ENCODE measurements around the gene DNAJB1.
"Not testable (repeated sequence)": the region's sequence is repeated elsewhere in the genome, so short reads cannot be mapped to it uniquely, and the experiment has no call there.

The DNAJB1 gene

DNA sequence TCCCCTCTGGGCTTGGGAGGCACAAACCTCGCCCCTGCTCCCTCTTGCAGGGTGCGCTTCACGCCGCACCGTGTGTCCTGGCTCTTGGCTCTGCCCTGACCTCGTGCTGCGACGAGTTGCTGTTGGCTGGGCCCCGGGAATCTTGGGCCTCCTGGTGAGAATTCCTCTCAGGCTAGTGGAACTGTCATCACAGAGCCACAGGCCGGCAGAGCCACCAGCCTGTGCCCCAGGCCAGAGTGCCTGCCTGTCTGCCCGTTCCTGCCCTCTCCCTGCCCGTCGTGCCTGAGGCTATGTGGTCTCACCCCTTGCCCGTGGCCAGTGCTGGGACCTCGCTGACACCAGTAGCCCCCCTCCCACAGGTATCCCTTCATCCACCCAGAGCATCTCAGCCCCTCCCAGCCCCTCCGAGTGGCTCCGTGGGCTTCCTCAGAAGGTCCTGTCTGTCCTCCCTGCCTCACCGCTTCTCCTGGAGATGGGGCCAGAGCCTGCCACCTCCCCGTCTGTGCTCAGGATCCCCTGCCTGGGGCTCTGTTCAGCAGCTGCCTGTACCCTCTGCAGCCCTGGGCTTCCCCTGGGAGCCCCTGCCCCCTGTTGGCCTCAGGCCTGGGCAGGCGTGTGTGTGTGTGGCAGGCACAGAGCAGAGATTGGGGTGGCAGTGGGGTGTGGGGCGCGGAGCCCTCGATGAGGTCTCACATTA lies 40.3 kb upstream of the DNAJB1 start:
- Mint-ChIP-seq H3K27ac (no peak overlapping the region), H3K4me3 (no peak overlapping the region), H3K4me1 (ENCODE audit: low read depth) (peaks cover 31% of the 10 kb centered on the region), H3K9me3 (ENCODE audit: low read depth) (no peaks in the 10 kb centered on the region), H3K27me3 (no peaks in the 10 kb centered on the region), H3K36me3 (no peaks in the 10 kb centered on the region)

DNA sequence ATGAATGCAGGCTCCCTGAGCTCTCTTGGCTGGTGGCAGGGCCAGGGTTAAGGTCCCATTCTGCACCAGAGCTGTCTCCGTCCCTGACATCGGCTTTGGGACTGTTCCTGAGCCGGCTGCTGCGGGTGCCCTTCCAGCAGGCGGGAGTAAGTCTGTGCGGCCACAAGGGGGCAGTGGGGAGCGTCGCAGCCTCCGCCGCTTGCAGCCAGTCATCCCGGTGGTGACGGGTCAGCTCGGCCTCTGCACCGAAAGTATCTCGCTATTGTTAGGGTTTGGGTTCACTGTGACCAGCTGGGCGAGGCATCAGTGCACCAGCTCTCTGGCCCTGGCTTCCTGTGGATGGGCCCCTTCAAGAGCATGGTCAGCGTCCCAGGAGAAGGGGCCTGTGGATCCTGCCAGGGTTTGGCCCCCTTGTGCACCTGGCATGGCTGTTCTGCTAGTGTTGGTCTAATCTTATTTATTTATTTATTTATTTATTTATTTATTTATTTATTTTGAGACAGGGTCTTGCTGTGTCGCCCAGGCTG lies 38.5 kb upstream of the DNAJB1 start:
- no peaks in the 10 kb centered on the region for H3K27me3 Mint-ChIP-seq
- H3K36me3 Mint-ChIP-seq = no peaks in the 10 kb centered on the region
- H3K4me1 Mint-ChIP-seq (ENCODE audit: low read depth) = peaks cover 47% of the 10 kb centered on the region
- H3K27ac Mint-ChIP-seq = peak overlapping the region; percentile 79
- H3K9me3 Mint-ChIP-seq (ENCODE audit: low read depth) = no peaks in the 10 kb centered on the region
- H3K4me3 Mint-ChIP-seq = peak overlapping the region; percentile 47

DNA sequence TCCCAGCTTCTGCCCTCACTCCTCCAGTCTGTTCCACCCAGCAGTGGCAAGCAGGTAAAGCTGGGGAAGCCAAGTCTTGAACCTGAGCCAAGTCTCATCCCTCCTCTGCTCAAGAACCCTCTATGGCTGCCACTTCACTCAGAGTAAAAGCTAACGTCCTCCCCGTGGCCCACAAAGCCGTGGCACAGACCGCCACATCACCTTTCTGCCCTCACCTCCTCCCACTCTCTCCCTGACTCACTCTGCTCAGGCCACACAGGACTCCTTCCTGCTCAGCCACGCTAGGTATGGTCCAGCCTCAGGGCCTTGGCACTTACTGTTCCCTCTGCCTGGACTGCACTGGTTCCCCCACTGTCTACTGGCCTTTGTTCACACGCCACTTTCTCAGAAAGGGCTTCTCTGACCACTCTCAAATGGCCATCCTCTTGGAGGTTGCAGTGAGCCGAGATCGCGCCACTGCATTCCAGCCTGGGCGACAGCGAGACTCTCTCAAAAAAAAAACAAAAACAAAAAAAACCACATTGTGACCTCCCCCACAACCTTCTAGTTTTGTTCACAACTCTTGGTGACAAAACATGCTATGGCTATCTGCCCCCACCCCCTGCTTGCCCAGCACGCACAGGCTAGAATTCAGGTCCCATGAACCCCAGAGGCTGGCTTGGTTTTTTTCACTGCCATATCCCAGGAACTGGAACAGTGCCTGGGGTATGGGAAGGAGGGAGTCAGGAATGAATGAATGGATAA lies 37.9 kb upstream of the DNAJB1 start:
- no peaks in the 10 kb centered on the region for H3K27me3 Mint-ChIP-seq
- H3K36me3 Mint-ChIP-seq = no peaks in the 10 kb centered on the region
- H3K4me1 Mint-ChIP-seq (ENCODE audit: low read depth) = peaks cover 50% of the 10 kb centered on the region
- no peaks in the 10 kb centered on the region for H3K9me3 Mint-ChIP-seq (ENCODE audit: low read depth)
- peak overlapping the region; percentile 47 for H3K4me3 Mint-ChIP-seq
- H3K27ac Mint-ChIP-seq = peak overlapping the region; percentile 79

DNA sequence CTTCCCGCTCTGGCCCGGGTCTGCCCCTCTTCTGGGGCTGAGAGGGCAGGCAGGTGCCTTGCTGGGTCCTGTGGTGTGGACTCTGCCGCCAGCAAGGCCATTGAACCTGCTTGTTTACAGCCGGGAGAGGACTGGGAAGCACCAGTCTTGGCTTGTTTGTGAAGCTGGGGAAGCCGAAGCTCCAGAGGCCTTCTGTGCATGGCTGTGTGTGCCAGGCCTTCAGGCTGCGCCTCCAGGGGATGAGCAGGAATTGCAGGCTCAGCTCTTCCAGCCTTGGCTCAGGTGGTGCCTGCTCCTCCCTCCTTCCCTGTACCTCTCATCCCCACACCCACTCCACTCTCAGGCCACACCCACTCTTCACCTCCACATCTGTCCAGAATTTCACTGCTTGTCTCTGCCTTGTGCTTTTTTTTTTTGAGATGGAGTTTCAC lies 36.2 kb upstream of the DNAJB1 start:
- no peak overlapping the region for H3K4me3 Mint-ChIP-seq
- peaks cover 2% of the 10 kb centered on the region for H3K36me3 Mint-ChIP-seq
- H3K27me3 Mint-ChIP-seq = no peaks in the 10 kb centered on the region
- peaks cover 58% of the 10 kb centered on the region for H3K4me1 Mint-ChIP-seq (ENCODE audit: low read depth)
- H3K27ac Mint-ChIP-seq = no peak overlapping the region
- no peaks in the 10 kb centered on the region for H3K9me3 Mint-ChIP-seq (ENCODE audit: low read depth)

DNA sequence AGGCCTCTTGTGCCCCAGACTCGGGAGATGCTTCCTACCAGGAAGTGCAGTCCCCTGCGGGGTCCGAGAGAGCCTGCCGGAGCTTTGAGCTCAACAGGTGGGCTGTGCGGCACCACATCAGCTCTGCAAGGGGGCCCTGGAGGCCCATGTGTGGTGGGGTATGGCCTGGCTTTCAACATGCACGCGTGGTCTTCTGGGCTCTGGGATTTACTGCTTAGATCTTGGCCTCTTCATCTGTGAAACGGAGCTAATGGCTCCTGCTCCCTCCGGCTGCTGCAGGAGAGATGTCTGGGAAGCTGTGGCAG lies 35.7 kb upstream of the DNAJB1 start:
- Mint-ChIP-seq H3K9me3 (ENCODE audit: low read depth) (no peaks in the 10 kb centered on the region), H3K27me3 (no peaks in the 10 kb centered on the region), H3K36me3 (peaks cover 2% of the 10 kb centered on the region), H3K27ac (peak overlapping the region; percentile 8), H3K4me1 (ENCODE audit: low read depth) (peaks cover 58% of the 10 kb centered on the region), H3K4me3 (no peak overlapping the region)

DNA sequence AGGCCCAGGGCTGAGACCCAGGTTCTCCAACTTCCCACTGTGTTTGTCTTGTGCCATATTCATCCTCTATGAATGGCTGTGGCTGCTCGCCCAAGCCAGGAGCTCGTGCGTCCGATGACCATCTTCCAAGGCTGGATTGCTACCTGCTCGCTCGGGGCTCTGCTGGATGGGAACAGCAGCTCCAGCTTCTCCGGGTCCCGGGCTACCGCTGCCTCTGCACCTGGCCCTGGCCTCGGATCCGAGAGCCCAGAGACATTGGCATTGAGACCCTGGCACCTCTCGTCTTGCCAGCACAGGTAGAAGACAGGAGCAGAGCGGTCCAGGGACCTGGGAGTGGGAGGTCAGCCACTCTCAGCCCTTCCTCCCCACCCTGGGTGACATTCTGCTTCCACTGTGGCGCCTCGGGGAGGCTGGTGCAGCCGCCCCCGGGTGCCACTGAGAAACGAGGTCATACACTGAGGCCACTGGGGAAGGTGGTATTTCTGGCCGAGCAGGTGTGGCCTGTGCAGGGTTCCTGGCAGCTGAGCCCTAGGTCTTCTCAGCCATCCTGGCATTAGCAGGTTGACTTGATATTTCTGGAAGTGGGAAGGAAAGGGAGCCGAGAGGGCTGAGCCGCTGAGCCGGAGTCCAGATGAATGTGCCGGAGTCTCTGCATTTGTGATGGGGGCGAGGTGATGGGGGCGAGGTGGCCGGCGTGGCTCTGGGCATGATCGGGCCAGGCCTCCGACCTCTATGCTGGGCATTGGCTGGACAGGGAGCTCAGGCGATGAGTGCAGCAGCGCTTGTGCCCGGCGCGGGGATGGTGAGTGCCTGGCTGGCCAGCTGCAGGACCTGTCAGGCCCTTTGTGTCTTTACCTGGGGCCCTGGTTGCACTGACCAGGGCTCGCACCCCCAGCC lies 35.1 kb upstream of the DNAJB1 start:
- no peaks in the 10 kb centered on the region for H3K27me3 Mint-ChIP-seq
- peaks cover 55% of the 10 kb centered on the region for H3K4me1 Mint-ChIP-seq (ENCODE audit: low read depth)
- peaks cover 2% of the 10 kb centered on the region for H3K36me3 Mint-ChIP-seq
- no peaks in the 10 kb centered on the region for H3K9me3 Mint-ChIP-seq (ENCODE audit: low read depth)
- no peak overlapping the region for H3K4me3 Mint-ChIP-seq
- peak overlapping the region; percentile 73 for H3K27ac Mint-ChIP-seq

DNA sequence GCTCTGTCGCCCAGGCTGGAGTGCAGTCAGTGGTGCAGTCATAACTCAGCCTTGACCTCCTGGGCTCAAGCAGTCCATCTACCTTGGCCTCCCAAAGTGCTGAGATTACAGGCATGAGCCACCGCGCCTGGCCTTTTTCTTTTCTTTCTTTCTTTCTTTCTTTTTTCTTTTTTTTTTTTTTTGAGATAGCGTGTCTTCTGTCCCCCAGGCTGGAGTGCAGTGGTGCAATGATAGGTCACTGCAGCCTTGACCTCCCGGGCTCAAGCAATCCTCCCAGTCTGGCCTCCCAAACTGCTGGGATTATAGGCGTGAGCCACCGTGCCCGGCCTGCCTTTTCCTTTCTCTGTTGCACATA lies 33.8 kb upstream of the DNAJB1 start:
- not testable (repeated sequence) for H3K9me3 Mint-ChIP-seq (ENCODE audit: low read depth); H3K4me3 Mint-ChIP-seq; H3K27me3 Mint-ChIP-seq; H3K36me3 Mint-ChIP-seq
- Mint-ChIP-seq H3K27ac (peak overlapping the region; percentile 73), H3K4me1 (ENCODE audit: low read depth) (peaks cover 53% of the 10 kb centered on the region)

DNA sequence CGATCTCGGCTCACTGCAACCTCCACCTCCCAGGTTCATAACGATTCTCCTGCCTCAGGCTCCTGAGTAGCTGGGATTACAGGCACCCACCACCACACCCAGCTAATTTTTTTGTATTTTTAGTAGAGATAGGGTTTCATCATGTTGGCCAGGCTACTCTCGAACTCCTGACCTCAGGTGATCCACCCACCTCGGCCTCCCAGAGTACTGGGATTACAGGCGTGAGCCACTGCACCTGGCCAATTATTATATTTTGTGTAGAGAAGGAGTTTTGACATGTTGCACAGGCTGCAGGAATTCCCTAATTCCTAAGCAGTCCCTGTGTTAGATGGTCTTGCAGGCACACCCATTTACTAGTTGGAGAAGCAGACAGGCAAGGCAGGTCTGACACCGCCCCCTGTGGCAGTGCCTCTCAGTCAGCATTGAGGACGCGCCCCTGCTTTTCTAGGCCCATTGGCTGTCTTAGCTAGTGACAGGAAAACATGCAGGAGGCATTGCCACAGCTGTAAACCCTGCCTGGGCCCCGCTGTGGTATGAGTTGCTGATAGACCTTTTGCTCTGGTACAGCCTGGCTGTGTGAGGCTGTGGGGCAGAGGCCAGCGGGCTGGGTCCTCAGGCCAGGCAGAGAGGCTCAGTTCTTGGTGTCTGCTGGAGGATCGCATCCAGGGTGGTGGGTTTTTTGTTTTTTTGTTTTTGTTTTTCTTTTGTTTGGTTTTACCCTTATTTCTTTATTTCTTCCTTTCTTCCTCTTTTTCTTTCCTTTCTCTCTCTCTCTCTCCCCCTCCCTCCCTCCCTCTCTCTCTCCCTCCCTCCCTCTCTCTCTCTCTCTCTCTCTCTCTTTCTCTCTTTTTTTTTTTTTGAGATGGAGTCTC lies 33.2 kb upstream of the DNAJB1 start:
- H3K36me3 Mint-ChIP-seq; H3K27me3 Mint-ChIP-seq; H3K9me3 Mint-ChIP-seq (ENCODE audit: low read depth): not testable (repeated sequence)
- Mint-ChIP-seq H3K27ac (peak overlapping the region; percentile 34), H3K4me3 (peak overlapping the region; percentile 49), H3K4me1 (ENCODE audit: low read depth) (peaks cover 50% of the 10 kb centered on the region)

DNA sequence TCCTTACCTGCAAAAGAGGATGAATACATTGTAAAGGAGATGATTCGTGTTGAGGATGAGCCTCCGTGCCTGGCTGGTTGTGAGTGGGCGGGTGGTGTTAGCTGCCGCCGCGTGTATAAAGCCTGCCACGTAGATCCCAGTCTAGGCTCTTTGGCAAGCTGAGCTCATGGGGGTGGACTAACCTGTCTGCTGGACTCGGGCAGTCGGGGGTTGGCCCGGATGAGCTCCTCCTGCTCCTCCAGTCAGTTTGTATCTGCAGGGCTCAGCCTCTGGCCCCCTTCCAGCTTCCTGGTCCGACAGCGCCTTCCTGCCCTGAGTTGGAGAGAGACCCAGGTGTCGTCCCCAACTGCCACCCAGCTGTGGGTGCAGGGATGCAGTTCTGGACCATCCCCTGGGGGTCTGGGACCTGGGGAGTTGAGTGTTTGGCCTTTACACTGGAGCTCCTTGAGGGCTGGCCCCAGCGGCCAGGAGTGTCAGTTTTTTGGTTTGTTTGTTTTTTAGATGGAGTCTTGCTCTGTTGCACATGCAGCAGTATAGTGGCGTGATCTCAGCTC lies 32.1 kb upstream of the DNAJB1 start:
- H3K9me3 Mint-ChIP-seq (ENCODE audit: low read depth) = no peaks in the 10 kb centered on the region
- no peak overlapping the region for H3K4me3 Mint-ChIP-seq
- H3K4me1 Mint-ChIP-seq (ENCODE audit: low read depth) = peaks cover 44% of the 10 kb centered on the region
- H3K36me3 Mint-ChIP-seq = peaks cover 2% of the 10 kb centered on the region
- peak overlapping the region; percentile 31 for H3K27ac Mint-ChIP-seq
- H3K27me3 Mint-ChIP-seq = no peaks in the 10 kb centered on the region

DNA sequence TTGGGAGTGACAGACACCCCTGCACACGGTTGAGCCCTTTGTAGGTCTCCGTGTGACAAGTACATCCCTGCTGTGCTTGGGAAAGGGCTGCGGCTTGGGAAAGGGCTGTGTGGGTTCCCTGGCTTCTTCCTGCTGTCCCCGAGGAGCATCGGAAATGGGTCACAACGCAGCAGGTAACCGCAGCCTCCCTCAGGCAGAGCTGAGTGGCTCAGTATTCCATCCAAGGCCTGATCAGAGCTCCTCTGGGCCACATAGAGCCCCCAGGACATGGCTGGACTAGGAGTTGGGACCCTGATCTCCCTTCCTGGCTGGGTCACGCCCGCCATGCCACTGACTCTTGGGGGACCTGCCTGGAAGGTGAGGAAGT lies 27.5 kb upstream of the DNAJB1 start:
- no peak overlapping the region for H3K27ac Mint-ChIP-seq
- H3K9me3 Mint-ChIP-seq (ENCODE audit: low read depth) = no peaks in the 10 kb centered on the region
- H3K4me3 Mint-ChIP-seq = no peak overlapping the region
- H3K36me3 Mint-ChIP-seq = peaks cover 2% of the 10 kb centered on the region
- peaks cover 33% of the 10 kb centered on the region for H3K4me1 Mint-ChIP-seq (ENCODE audit: low read depth)
- no peaks in the 10 kb centered on the region for H3K27me3 Mint-ChIP-seq

DNA sequence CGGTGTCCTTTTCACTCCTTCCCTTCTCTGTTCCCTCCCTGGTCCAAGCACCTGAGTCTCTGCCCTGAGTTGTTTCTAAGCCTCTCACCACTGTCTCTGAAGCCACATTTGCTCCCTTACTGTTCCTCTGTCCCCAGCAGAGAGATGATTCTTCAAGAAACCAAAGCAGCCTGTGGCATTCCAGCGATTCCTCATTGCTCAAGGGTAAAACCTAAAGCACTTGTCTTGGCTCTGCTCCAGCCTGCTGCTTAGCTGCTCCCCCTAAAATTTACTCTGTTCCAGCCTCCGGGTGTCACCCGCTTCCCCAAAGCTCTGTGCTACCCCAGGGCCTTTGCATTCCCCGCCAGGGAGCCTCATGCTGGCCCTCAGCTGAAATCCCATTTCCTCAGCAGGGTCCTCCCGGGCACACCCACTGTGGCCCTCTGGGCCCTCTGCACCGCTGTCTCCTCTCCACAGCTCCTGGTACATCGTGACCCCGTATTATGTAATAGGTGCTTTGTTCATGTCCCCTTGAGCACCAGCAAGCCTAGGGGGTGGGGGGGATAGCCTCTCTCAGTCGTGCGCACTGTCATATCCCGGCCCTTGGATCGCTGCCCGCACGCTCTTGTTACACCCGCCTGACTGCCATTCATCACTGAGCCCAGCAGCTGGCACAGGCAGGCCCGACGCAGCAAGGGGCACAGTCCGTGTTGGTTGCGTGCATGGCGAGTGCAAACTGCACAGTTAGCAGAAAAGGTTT lies 26.9 kb upstream of the DNAJB1 start:
- Mint-ChIP-seq H3K4me3 (no peak overlapping the region), H3K4me1 (ENCODE audit: low read depth) (peaks cover 29% of the 10 kb centered on the region), H3K9me3 (ENCODE audit: low read depth) (no peaks in the 10 kb centered on the region), H3K36me3 (peaks cover 2% of the 10 kb centered on the region), H3K27ac (no peak overlapping the region), H3K27me3 (no peaks in the 10 kb centered on the region)

DNA sequence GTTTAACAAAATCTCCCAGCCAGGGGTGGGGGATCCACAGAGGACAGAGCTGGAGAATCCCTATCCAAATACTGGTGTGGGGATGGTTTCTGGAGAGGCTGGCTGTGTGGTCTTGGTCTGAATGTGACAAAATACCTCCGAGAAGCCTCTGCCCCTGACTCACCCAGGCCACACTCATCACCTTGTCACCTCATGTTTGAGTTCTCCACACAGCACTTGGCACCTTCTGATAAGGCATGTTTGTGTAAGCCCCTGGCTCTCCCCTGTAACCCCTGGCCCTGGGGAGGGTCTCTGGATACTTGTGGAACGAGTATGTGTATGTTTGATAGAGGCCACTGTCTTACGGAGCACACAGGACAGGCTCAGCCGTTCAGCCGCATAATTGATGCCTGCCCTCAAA lies 25.9 kb upstream of the DNAJB1 start:
- Mint-ChIP-seq H3K4me3 (no peak overlapping the region), H3K4me1 (ENCODE audit: low read depth) (peaks cover 31% of the 10 kb centered on the region), H3K36me3 (no peaks in the 10 kb centered on the region), H3K27me3 (no peaks in the 10 kb centered on the region), H3K9me3 (ENCODE audit: low read depth) (no peaks in the 10 kb centered on the region), H3K27ac (no peak overlapping the region)

DNA sequence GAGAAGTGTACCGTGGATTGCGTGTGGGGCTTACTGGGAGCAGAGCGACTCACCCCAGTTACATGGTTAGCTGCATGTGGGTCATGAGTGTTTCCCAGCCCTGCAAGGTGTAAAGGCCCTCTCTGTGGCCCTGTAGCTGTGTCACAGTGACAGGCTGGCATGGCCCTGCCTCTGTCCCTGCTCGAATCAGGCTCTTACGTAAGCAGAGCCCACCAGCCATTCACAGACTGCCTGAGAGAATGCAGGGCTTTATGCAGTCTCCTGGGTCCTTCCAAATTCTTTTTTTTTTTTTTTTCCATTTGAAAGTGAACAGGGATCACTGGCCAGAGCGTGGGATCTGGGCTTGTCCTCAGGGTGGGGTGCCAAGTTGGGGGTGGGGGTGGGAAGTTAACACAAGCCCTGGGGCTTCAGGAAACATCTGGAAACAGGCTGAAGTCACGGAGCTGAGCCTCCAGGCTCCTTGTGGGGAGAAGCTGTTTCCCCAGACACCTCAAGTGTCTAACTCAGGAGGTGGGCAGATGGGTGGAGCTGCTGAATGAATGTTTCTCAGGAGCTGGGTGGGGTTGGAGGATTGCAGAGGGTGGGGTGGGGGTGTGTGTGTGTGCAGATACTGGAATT lies 24.6 kb upstream of the DNAJB1 start:
- H3K9me3 Mint-ChIP-seq (ENCODE audit: low read depth) = no peaks in the 10 kb centered on the region
- no peaks in the 10 kb centered on the region for H3K36me3 Mint-ChIP-seq
- H3K4me3 Mint-ChIP-seq = no peak overlapping the region
- H3K27ac Mint-ChIP-seq = no peak overlapping the region
- H3K27me3 Mint-ChIP-seq = no peaks in the 10 kb centered on the region
- H3K4me1 Mint-ChIP-seq (ENCODE audit: low read depth) = peaks cover 34% of the 10 kb centered on the region
